Testis (tissue), 2 donors: Measurements from ENCODE around the gene RPL13A.

Experiments
- CTCF ChIP-seq, 3 experiments: fragments of 450-650 bp in 2 of 3; fragments of 200-600 bp in 1 of 3; sonication (generic) in 1 of 3; IDR thresholded peaks; one replicate each; pipeline ENCODE4 v1.5.1; 2016 to 2019; ENCODE audit warnings: antibody characterized with exemption in 3 of 3, mild to moderate bottlenecking in 2 of 3, moderate library complexity in 1 of 3
- POLR2A ChIP-seq: fragments of 450-650 bp; IDR thresholded peaks from one replicate; pipeline ENCODE4 v1.6.1; 2017; ENCODE audit warnings: antibody characterized with exemption, mild to moderate bottlenecking, moderate library complexity

- TF ChIP-seq CTCF (IDR thresholded peaks at IDR 0.05) (no peak), POLR2A (no peak)
Observed at GRCh38 chr19:49536921-49537462, 49.6 kb downstream of the RPL13A start.
